Measurements from ENCODE around the gene TBXT.
A peak's percentile ranks its signal among the peaks of the same experiment; 100 is the strongest.
"Not testable (repeated sequence)": the region's sequence is repeated elsewhere in the genome, so short reads cannot be mapped to it uniquely, and the experiment has no call there.

The TBXT gene

DNA sequence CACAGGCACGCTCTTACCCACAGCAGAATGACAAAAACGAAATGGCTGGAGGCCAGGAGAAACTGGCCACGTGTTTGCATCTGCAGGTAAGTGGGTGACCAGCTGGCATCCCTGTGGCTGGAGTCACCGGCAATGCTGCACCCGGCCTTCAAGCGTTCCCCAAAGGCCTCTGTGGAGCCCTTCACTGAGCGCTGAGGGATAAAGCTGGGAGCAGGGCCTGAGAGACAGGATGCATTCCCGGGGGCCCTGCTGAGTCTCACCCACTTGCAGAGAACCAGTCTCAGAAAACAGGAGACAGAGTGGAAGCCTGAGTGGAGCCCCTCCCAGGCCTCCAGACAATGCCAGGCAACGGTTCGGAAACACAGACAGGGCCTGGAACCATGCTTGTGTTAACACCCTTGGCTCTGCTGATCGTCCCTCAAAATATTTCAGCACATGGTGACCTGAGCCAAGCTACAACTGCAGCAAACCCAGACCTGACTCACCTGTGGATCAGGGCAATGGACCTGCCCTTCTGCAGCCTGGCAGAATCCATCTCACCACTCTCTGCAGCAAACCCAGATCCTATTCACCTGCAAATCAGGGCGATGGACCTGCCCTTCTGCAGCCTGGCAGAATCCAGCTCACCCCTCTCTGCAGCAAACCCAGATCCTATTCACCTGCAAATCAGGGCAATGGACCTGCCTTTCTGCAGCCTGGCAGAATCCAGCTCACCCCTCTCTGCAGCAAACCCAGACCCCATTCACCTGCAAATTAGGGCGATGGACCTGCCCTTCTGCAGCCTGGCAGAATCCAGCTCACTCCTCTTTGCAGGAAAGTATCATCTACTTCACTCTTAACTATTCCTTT, 39.8 kb downstream of the TBXT start:
- no peak overlapping the region for H3K4me3 ChIP-seq (ENCODE audit: low read depth, low read length)
- no peak overlapping the region for H3K27ac ChIP-seq
- no peaks in the 10 kb centered on the region for H3K36me3 ChIP-seq (replicated peaks)
- H3K27me3 ChIP-seq (replicated peaks) = no peaks in the 10 kb centered on the region
- no peak for DNase-seq
- TF ChIP-seq, protein P1, sequence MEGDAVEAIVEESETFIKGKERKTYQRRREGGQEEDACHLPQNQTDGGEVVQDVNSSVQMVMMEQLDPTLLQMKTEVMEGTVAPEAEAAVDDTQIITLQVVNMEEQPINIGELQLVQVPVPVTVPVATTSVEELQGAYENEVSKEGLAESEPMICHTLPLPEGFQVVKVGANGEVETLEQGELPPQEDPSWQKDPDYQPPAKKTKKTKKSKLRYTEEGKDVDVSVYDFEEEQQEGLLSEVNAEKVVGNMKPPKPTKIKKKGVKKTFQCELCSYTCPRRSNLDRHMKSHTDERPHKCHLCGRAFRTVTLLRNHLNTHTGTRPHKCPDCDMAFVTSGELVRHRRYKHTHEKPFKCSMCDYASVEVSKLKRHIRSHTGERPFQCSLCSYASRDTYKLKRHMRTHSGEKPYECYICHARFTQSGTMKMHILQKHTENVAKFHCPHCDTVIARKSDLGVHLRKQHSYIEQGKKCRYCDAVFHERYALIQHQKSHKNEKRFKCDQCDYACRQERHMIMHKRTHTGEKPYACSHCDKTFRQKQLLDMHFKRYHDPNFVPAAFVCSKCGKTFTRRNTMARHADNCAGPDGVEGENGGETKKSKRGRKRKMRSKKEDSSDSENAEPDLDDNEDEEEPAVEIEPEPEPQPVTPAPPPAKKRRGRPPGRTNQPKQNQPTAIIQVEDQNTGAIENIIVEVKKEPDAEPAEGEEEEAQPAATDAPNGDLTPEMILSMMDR (IDR thresholded peaks at IDR 0.05; ENCODE audit: low read depth, low read length, missing control alignments) = no peak
- in situ Hi-C loops (cut with HindIII; ENCODE audit: low pct_ligation_motif_present, low sequenced_read_pairs) = no loop called here

DNA sequence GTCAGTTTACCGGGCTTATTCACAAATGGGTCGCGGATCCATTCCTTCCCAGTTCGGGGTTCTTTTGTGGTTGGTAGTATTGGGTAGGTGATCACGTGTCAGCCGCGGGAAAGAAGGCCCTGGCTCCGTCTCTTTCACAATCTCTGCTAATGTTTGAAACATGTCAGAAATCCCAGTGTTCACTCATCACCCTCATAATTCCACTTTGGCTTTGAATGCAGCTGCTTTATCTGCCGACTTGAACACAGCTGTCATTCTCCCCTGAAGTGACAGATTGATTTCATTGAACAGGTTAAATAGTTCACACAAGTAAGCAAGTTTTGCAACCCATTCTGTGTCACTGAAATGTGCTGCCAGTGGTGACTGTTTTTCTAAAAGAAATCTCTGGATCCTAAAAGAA, 44.5 kb downstream of the TBXT start:
- H3K27ac ChIP-seq; H3K27me3 ChIP-seq (replicated peaks); H3K36me3 ChIP-seq (replicated peaks); H3K4me3 ChIP-seq (ENCODE audit: low read depth, low read length); DNase-seq; in situ Hi-C loops (cut with HindIII; ENCODE audit: low pct_ligation_motif_present, low sequenced_read_pairs): not testable (repeated sequence)

DNA sequence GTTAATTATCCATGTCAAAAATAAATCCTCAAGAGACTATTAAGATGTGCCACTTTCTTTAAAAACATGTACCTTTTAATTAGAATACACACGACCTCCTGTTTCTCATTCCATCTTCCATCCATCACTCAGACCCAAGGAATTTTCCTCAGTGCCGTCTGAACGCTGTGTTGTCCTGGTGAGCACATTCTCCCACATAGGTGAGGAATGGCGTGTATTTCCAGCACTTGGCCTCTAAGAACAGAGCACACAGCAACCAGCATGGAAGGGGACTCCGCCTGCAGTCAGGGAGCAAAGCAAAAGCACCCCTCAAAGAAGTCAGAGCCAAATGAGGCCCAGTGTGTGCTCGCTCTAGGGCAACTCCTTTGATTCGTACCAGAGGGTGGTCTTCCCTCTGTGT, 45.9 kb downstream of the TBXT start:
- TF ChIP-seq, protein P1 (IDR thresholded peaks at IDR 0.05; ENCODE audit: low read depth, low read length, missing control alignments) = no peak
- in situ Hi-C loops (cut with HindIII; ENCODE audit: low pct_ligation_motif_present, low sequenced_read_pairs) = no loop called here
- no peak overlapping the region for H3K27ac ChIP-seq

DNA sequence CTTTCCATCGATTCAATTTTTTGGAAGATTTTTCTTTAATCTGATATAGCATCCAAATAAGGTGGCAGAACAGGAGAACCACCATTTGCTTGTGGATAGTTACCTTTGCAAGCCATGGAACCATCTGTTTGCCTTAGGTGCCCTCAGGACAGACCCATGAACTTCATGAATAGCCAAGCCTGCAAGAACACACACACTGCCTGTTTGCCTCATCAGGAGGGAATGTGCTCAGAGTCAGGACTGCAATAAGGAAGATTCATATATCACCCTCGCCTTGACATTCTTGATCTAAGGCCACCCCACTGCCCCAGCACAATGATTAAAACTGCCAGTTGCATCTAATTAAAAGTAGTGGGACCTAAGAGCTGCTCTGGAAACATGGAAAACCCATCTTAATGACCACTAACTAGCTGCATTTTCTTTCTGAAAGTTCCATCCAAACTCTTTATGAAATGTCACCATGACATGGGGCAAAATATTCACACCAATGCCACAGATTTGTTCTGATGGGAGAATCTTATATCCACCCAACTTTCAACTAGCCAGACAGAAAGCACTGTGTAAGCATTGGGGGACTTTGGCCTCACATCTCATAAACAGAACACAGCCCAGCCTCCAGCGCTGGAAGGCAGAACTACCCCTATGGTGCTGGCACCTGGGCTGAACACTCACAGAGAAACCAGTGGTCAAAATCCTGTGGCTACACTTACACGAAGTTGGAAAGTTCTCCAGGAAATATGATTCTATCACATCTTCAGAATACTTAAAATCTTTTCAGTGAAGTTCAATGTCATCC, 48.3 kb downstream of the TBXT start:
- DNase-seq = no peak
- no peaks in the 10 kb centered on the region for H3K36me3 ChIP-seq (replicated peaks)
- H3K4me3 ChIP-seq (ENCODE audit: low read depth, low read length) = no peak overlapping the region
- TF ChIP-seq, protein P1 (IDR thresholded peaks at IDR 0.05; ENCODE audit: low read depth, low read length, missing control alignments) = no peak
- no peaks in the 10 kb centered on the region for H3K27me3 ChIP-seq (replicated peaks)
- no peak overlapping the region for H3K27ac ChIP-seq
- in situ Hi-C loops (cut with HindIII; ENCODE audit: low pct_ligation_motif_present, low sequenced_read_pairs) = no loop called here

More for the DNA sequence above, 45.9 kb downstream of the TBXT start:
- no peak for DNase-seq
- H3K4me3 ChIP-seq (ENCODE audit: low read depth, low read length) = no peak overlapping the region
- no peaks in the 10 kb centered on the region for H3K36me3 ChIP-seq (replicated peaks)
- H3K27me3 ChIP-seq (replicated peaks) = no peaks in the 10 kb centered on the region

GRCh38 chr6:166115609-166116008, 52.0 kb downstream of the TBXT start:
- Histone ChIP-seq H3K27ac (no peak overlapping the region), H3K36me3 (replicated peaks) (no peaks in the 10 kb centered on the region), H3K27me3 (replicated peaks) (no peaks in the 10 kb centered on the region), H3K4me3 (ENCODE audit: low read depth, low read length) (no peak overlapping the region)
- DNase-seq = no peak
- in situ Hi-C loops (cut with HindIII; ENCODE audit: low pct_ligation_motif_present, low sequenced_read_pairs) = no loop called here
- TF ChIP-seq, protein P1 (IDR thresholded peaks at IDR 0.05; ENCODE audit: low read depth, low read length, missing control alignments) = no peak

- Histone ChIP-seq H3K27ac (peak overlapping the region; percentile 41), H3K27me3 (replicated peaks) (no peaks in the 10 kb centered on the region), H3K36me3 (replicated peaks) (no peaks in the 10 kb centered on the region), H3K4me3 (ENCODE audit: low read depth, low read length) (no peak overlapping the region)
- in situ Hi-C loops (cut with HindIII; ENCODE audit: low pct_ligation_motif_present, low sequenced_read_pairs) = no loop called here
- peak; percentile 90 for DNase-seq
- TF ChIP-seq, protein P1 (IDR thresholded peaks at IDR 0.05; ENCODE audit: low read depth, low read length, missing control alignments) = no peak
These were observed 55.1 kb downstream of the TBXT start for GRCh38 chr6:166112580-166112979.

Measured in brain microvascular endothelial cell (primary cell).